Measurements from ENCODE around the gene CCDC12. TPM values are rescaled to one million over a fixed set of nuclear protein-coding genes. Genes with fewer than 3 reads are reported as not detected.

The CCDC12 gene
- total RNA-seq, 1 donor from 2014 or later, result 39.6 TPM

GRCh38 chr3:46997453-46998091 lies 21.0 kb upstream of the CCDC12 start:
- DNase-seq (ENCODE audit: extremely low read depth, low read depth, low spot score), result no peak

GRCh38 chr3:46996689-46997452 lies 20.3 kb upstream of the CCDC12 start:
- DNase-seq (ENCODE audit: extremely low read depth, low read depth, low spot score), result no peak

- no peak for DNase-seq (ENCODE audit: extremely low read depth, low read depth, low spot score)
These were observed 19.5 kb upstream of the CCDC12 start for GRCh38 chr3:46995901-46996562.

- DNase-seq (ENCODE audit: extremely low read depth, low read depth, low spot score), result no peak
These were observed 18.5 kb upstream of the CCDC12 start for GRCh38 chr3:46994801-46995731.

- DNase-seq (ENCODE audit: extremely low read depth, low read depth, low spot score), result no peak
These were observed 17.4 kb upstream of the CCDC12 start for GRCh38 chr3:46993986-46994385.

- no peak for DNase-seq (ENCODE audit: extremely low read depth, low read depth, low spot score)
These were observed 16.7 kb upstream of the CCDC12 start for GRCh38 chr3:46993292-46993691.

GRCh38 chr3:46992231-46992630 lies 15.7 kb upstream of the CCDC12 start:
- DNase-seq (ENCODE audit: extremely low read depth, low read depth, low spot score), result no peak

- DNase-seq (ENCODE audit: extremely low read depth, low read depth, low spot score), result no peak
These were observed 15.0 kb upstream of the CCDC12 start for GRCh38 chr3:46991406-46992165.

- no peak for DNase-seq (ENCODE audit: extremely low read depth, low read depth, low spot score)
These were observed 14.2 kb upstream of the CCDC12 start for GRCh38 chr3:46990573-46991374.

GRCh38 chr3:46989146-46989810 lies 12.7 kb upstream of the CCDC12 start:
- DNase-seq (ENCODE audit: extremely low read depth, low read depth, low spot score), result no peak

- DNase-seq (ENCODE audit: extremely low read depth, low read depth, low spot score), result no peak
These were observed 12.1 kb upstream of the CCDC12 start for GRCh38 chr3:46988616-46989015.

GRCh38 chr3:46987743-46988401 lies 11.3 kb upstream of the CCDC12 start:
- DNase-seq (ENCODE audit: extremely low read depth, low read depth, low spot score), result no peak

GRCh38 chr3:46987319-46987742 lies 10.8 kb upstream of the CCDC12 start:
- no peak for DNase-seq (ENCODE audit: extremely low read depth, low read depth, low spot score)

GRCh38 chr3:46986782-46987310 lies 10.3 kb upstream of the CCDC12 start:
- DNase-seq (ENCODE audit: extremely low read depth, low read depth, low spot score), result no peak

- DNase-seq (ENCODE audit: extremely low read depth, low read depth, low spot score), result no peak
These were observed 9.6 kb upstream of the CCDC12 start for GRCh38 chr3:46986055-46986730.

GRCh38 chr3:46985588-46985987 lies 9.0 kb upstream of the CCDC12 start:
- DNase-seq (ENCODE audit: extremely low read depth, low read depth, low spot score), result no peak

Data from glomerular endothelial cell (primary cell).